HG03139 (cell line): ENCODE measurements around the gene UBE2D2.

Source experiments
- ATAC-seq: cut with Tn5 transposase; IDR thresholded peaks from one replicate; pipeline ENCODE4 v1.9.1; 2021; ENCODE audit not compliant: unreplicated experiment

The UBE2D2 gene

DNA sequence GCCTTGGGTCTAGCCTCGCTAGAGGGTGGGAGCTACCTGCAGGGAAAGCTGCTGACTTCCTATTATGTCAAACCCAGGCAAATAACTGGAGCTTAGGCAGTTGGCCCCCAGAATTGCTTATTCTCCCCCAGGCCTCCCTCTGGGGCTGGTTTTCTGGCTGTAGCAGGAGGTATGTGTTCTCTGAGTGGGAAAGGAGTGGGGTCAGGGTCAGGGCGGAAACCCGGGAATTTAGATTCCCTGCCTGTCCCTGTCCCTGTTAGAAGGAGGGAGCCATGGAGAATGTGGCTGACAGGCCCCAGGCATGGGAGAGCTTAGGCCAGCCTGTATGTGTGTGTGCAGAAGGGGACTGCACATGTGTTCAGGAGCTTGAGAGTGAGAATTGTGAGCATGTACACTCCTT lies 73.4 kb downstream of the UBE2D2 start:
- ATAC-seq, result no peak

DNA sequence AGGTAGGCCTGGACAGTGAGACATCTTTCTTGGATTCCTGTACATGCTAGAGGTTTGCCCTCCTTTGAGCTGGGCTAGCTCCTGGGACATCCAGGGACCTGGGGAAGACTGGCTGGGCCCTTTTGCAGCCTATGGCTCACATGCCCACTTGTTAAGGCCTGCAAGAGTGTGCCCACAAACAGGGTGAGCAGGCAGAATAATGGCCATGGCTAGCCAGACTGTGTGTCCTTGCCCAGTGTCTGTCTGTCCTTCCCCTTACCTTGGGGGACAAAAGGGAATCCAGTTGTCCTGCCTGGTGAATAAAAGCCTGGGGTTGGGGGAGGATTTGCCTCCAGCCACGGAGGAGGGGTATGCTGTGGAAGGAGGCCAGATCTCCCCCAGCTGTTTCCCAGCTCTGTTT lies 74.1 kb downstream of the UBE2D2 start:
- no peak for ATAC-seq

DNA sequence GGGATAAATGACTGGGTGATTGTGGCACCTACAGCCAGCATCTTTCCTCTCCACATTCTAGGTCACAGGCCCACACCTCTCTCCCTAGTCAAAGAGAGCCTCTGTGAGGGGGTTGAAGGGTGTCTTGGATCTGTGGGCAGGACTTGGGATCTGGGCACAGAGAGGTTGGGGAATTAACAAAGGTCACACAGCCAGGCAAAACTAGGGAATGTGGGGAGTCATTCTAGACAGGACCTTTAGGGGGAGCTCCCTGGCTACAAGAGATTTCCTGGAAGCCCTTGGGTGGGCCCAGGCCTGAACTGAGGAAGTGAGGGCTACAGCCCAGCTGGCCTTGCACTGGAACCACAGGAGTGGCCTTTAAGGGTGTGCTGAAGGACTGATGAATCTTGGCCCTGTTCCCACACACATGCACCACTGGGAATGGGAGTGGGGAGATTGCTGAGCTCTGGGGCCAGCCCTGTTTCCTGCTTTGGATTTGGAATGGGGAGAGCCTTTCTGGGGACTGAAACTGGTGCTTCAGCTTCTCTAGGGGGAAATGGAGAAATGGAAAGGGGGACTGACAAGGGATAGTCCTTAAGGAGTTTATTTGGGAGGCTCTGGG lies 74.6 kb downstream of the UBE2D2 start:
- no peak for ATAC-seq

DNA sequence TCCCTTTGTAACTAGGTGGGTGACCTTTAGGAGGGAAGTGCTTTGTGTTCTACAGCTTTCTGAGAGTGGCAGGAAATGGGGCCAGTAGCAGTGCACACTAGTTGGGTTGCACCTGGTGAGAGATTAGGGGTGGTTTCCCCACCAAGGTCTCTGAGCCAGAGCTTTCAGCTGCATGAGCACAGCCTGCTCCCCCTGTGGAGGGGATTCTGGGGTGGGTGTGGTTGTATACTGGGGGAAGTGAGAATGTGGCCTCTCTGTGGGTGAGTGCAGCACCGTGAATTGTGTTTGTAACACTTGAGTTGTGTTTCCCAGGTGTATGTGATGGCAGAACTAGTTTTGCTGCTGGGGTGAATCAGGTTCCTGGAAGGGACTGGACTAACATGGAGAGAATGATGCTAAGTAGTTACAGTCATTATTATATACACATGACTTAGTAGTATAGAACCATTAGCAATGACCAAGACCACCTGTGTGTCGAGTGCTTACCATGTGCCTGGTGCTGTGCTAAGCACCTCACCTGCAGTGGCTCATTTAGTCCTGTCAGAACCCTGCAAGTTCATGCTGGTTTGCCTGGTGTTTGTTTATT lies 75.2 kb downstream of the UBE2D2 start:
- peak; percentile 68 for ATAC-seq

DNA sequence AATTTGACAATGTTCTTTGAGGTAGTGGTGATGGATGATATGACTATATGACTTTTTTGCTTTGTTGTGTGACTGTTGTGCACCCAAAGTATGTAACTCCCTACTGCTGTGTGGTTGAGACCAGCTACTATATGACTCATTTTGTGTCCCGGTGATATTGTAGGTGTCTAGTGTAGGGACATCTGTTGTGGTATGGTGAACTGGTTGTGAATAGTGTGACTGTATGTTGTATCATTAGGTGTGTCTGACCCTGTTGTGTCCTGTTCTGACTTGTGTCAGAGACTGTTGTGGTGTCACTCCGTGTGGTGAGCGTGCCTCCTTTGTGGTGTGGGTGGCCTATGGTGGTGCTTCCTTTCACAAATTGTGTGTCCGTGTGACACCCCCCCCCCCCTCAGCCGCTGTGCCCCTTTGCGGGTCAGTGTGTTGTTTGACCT lies 75.9 kb downstream of the UBE2D2 start:
- no peak for ATAC-seq

DNA sequence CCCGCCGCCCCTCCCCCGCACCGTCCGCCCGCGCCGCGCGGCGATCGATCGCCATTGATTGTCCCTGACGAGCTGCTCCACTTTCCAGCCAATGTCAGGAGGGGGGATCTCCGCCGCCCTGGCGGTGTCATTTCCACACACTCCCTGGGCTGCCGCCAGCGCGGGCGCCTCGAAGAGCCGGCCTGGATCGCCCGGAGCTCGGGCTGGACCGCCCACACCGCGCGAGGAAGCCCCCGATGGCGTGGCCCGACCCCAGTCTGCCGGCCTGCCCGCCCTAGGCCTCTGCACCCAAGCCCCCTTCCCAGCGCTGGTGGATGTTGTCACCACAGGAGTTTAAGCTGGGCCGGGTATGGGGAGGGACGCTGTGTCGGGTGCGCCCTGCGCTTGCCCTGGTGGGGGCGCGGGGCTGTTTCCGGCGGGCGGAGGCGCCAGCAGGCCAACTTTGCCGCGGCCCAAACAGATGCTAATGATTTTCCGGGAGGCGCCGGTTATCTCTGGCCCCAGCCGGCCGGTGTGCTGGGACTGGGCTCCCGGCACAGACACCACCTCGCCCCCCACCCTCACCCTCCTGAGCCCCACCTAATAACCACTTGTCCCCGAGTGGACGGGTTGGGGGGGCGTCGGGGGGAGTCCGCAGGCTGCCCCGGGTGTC lies 76.4 kb downstream of the UBE2D2 start:
- ATAC-seq, result no peak

- no peak for ATAC-seq
These were observed 77.1 kb downstream of the UBE2D2 start for GRCh38 chr5:139638090-139638735.

GRCh38 chr5:139638736-139639618 lies 77.8 kb downstream of the UBE2D2 start:
- ATAC-seq, result no peak

DNA sequence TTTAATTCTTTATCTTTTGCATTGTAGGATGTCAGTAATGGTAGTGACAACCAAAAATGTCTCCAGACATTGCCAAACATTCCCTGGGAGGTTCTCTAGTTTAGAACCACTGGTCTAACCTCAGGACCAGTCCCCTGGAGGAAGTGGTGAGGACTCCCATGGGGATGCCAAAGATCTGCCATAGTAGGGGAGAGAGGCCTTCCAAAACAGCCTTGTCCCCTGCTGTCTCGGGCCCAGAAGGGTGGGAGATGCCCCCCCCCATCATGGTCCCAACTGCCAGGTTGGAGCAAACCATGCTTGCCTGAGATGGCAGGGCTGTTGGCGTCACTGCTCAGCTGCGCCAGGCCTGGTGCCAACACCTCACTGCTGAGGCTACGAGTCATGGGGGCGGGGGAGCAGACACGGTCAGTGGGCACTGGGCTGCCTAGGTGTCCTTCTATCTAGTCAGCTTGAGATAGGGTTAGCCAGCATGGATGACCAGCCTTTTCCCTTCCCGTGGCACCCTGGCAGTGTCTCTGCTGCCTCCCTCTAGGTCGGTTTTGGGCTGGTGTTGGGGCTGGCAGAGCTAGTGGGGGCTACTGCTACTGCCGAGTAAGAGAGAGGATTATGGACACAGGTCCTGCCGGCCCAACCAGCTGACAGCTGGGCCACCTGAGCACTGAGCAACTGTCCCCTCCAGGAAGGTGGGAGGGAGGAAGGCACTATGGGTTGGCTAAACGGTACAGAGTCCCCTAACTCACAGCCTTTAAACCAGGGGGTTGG lies 78.7 kb downstream of the UBE2D2 start:
- ATAC-seq, result no peak

GRCh38 chr5:139640421-139641115 lies 79.4 kb downstream of the UBE2D2 start:
- no peak for ATAC-seq

GRCh38 chr5:139641116-139642080 lies 80.3 kb downstream of the UBE2D2 start:
- no peak for ATAC-seq

GRCh38 chr5:139642213-139642612 lies 81.1 kb downstream of the UBE2D2 start:
- no peak for ATAC-seq

- no peak for ATAC-seq
These were observed 82.0 kb downstream of the UBE2D2 start for GRCh38 chr5:139642891-139643871.

GRCh38 chr5:139644001-139644456 lies 82.9 kb downstream of the UBE2D2 start:
- no peak for ATAC-seq

GRCh38 chr5:139644646-139645429 lies 83.7 kb downstream of the UBE2D2 start:
- no peak for ATAC-seq

DNA sequence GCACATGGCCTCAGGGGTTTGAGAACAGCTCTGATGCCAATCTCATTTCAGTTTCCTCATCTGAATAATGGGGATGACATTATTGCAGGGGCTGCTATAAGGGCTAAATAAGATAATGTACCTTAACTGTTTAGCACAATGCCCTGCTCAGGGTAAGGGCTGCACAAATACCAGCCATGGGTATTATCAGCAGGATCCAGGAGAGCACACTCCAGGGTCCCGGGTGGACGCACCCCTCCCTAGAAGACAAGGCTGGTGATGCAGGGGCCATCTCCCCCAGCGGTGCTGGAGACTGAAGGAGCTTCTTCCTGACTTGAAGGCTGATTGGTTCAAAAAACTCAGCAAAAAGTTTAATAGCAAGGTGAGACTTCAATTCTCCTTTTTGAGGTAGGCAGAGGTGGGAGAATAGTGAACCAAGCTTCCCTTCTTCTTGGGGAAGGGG lies 84.3 kb downstream of the UBE2D2 start:
- no peak for ATAC-seq
